EH (cell line): ENCODE measurements around the gene GOLGA5.
"Not testable (repeated sequence)": the region's sequence is repeated elsewhere in the genome, so short reads cannot be mapped to it uniquely, and the experiment has no call there.

Experiments used
- DNase-seq: peaks from one replicate; pipeline ENCODE4 v3.0.0-alpha.2; 2015; ENCODE audit warnings: low read depth

The GOLGA5 gene

GRCh38 chr14:92778868-92779565 is 15.1 kb upstream of the GOLGA5 start:
- DNase-seq, result peak; percentile 20

- peak; percentile 77 for DNase-seq
Observed at GRCh38 chr14:92780444-92781232, 13.5 kb upstream of the GOLGA5 start.

- DNase-seq, result no peak
Observed at GRCh38 chr14:92781350-92781749, 12.8 kb upstream of the GOLGA5 start.

GRCh38 chr14:92783813-92784431 is 10.2 kb upstream of the GOLGA5 start:
- peak; percentile 76 for DNase-seq

GRCh38 chr14:92785667-92786426 is 8.3 kb upstream of the GOLGA5 start:
- DNase-seq, result peak; percentile 92

- no peak for DNase-seq
Observed at GRCh38 chr14:92786427-92786756, 7.7 kb upstream of the GOLGA5 start.

GRCh38 chr14:92787554-92787953 is 6.6 kb upstream of the GOLGA5 start:
- no peak for DNase-seq

- no peak for DNase-seq
Observed at GRCh38 chr14:92789457-92790089, 4.5 kb upstream of the GOLGA5 start.

- DNase-seq, result no peak
Observed at GRCh38 chr14:92792885-92793284, 1.2 kb upstream of the GOLGA5 start.

- peak; percentile 34 for DNase-seq
Observed at GRCh38 chr14:92794547-92794941, 439 bp downstream of the GOLGA5 start.

- peak; percentile 11 for DNase-seq
Observed at GRCh38 chr14:92794961-92795360, 856 bp downstream of the GOLGA5 start.

- no peak for DNase-seq
Observed at GRCh38 chr14:92797935-92798653, 4.0 kb downstream of the GOLGA5 start.

- DNase-seq, result no peak
Observed at GRCh38 chr14:92798811-92799210, 4.7 kb downstream of the GOLGA5 start.

GRCh38 chr14:92800012-92800411 is 5.9 kb downstream of the GOLGA5 start:
- no peak for DNase-seq

- no peak for DNase-seq
Observed at GRCh38 chr14:92800525-92800924, 6.4 kb downstream of the GOLGA5 start.

- no peak for DNase-seq
Observed at GRCh38 chr14:92801917-92802316, 7.8 kb downstream of the GOLGA5 start.

GRCh38 chr14:92802678-92803077 is 8.6 kb downstream of the GOLGA5 start:
- no peak for DNase-seq

- DNase-seq, result no peak
Observed at GRCh38 chr14:92813201-92813600, 19.1 kb downstream of the GOLGA5 start.

GRCh38 chr14:92819011-92819597 is 25.0 kb downstream of the GOLGA5 start:
- DNase-seq, result no peak

GRCh38 chr14:92819680-92820535 is 25.8 kb downstream of the GOLGA5 start:
- DNase-seq, result not testable (repeated sequence)
